ENCODE measurements around the gene ZNF587. TPM values are rescaled to one million over a fixed set of nuclear protein-coding genes. Genes with fewer than 3 reads are reported as not detected.
A peak's percentile ranks its signal among the peaks of the same experiment; 100 is the strongest.
"Not testable (repeated sequence)": the region's sequence is repeated elsewhere in the genome, so short reads cannot be mapped to it uniquely, and the experiment has no call there.

The ZNF587 gene
- total RNA-seq, 1 donor from 2014 or later = 61.1 TPM

- intact Hi-C loops (cut with micrococcal nuclease) = loop anchor here (5.0 to 10.0 kb wide), 4 partner anchors 336 to 576 kb away; partner anchors contain the start of genes ZNF17, ZNF329, ZNF460 and ZNF805
- Mint-ChIP-seq H3K9me3 (no peaks in the 10 kb centered on the region), H3K27ac (peak overlapping the region; percentile 63), H3K36me3 (ENCODE audit: low read depth) (peaks cover 23% of the 10 kb centered on the region), H3K27me3 (no peaks in the 10 kb centered on the region), H3K4me1 (peaks cover 52% of the 10 kb centered on the region), H3K4me3 (peak overlapping the region; percentile 73)
- TF ChIP-seq CTCF (IDR thresholded peaks at IDR 0.05) = no peak
- no peak for ATAC-seq (ENCODE audit: low read depth)
- ChIA-PET CTCF (no interaction called here), POLR2A (interaction anchor here (0.9 to 2.5 kb wide), 7 partner anchors 43 to 701 kb away, joined by 3 to 21 read pairs (median 8); partner anchors contain the start of genes ZBTB45, ZNF154, ZNF417 and ZNF606)
- DNase-seq = no peak
Measured at GRCh38 chr19:57818378-57818777, 31.3 kb upstream of the ZNF587 start.

- Mint-ChIP-seq H3K4me1 (peaks cover 55% of the 10 kb centered on the region), H3K4me3 (peak overlapping the region; percentile 98), H3K27ac (peak overlapping the region; percentile 97), H3K36me3 (ENCODE audit: low read depth) (peaks cover 26% of the 10 kb centered on the region), H3K9me3 (no peaks in the 10 kb centered on the region), H3K27me3 (no peaks in the 10 kb centered on the region)
- ATAC-seq (ENCODE audit: low read depth) (peak; percentile 84), DNase-seq (peak; percentile 60)
- no peak for TF ChIP-seq CTCF (IDR thresholded peaks at IDR 0.05)
- ChIA-PET CTCF (interaction anchor here (0.6 to 1.4 kb wide), 2 partner anchors 17 to 84 kb away, joined by 3 read pairs; no protein-coding TSS in a partner anchor), POLR2A (interaction anchor here (0.5 to 2.5 kb wide), 21 partner anchors 10 to 718 kb away, joined by 3 to 21 read pairs (median 5); partner anchors contain the start of genes ZBTB45, ZNF132, ZNF134 and ZNF154)
- intact Hi-C loops (cut with micrococcal nuclease) = loop anchor here (1.0 to 10.0 kb wide), 7 partner anchors 50 to 577 kb away; partner anchors contain the start of genes ZNF17, ZNF329, ZNF417 and ZNF460
Measured at GRCh38 chr19:57819475-57820148, 30.0 kb upstream of the ZNF587 start.

- no peak for TF ChIP-seq CTCF (IDR thresholded peaks at IDR 0.05)
- no peak for DNase-seq
- intact Hi-C loops (cut with micrococcal nuclease) = no loop called here
- ChIA-PET POLR2A (interaction anchor here (1.5 to 2.5 kb wide), 6 partner anchors 19 to 542 kb away, joined by 3 to 21 read pairs (median 9); partner anchors contain the start of genes ZNF154, ZNF497, ZNF587 and ZNF776), CTCF (interaction anchor here (1.4 kb wide), 1 partner anchor 83 kb away, joined by 3 read pairs; no protein-coding TSS in a partner anchor)
- H3K27ac Mint-ChIP-seq = peak overlapping the region; percentile 97
- no peak for ATAC-seq (ENCODE audit: low read depth)
- peaks cover 25% of the 10 kb centered on the region for H3K36me3 Mint-ChIP-seq (ENCODE audit: low read depth)
- H3K27me3 Mint-ChIP-seq = no peaks in the 10 kb centered on the region
- no peaks in the 10 kb centered on the region for H3K9me3 Mint-ChIP-seq
- peak overlapping the region; percentile 98 for H3K4me3 Mint-ChIP-seq
- peaks cover 47% of the 10 kb centered on the region for H3K4me1 Mint-ChIP-seq
Measured at GRCh38 chr19:57820599-57820998, 29.1 kb upstream of the ZNF587 start.

GRCh38 chr19:57821095-57821494, 28.6 kb upstream of the ZNF587 start:
- H3K36me3 Mint-ChIP-seq (ENCODE audit: low read depth) = peaks cover 27% of the 10 kb centered on the region
- peak overlapping the region; percentile 97 for H3K27ac Mint-ChIP-seq
- intact Hi-C loops (cut with micrococcal nuclease); H3K27me3 Mint-ChIP-seq; ATAC-seq (ENCODE audit: low read depth); DNase-seq; H3K9me3 Mint-ChIP-seq; CTCF ChIA-PET: not testable (repeated sequence)
- H3K4me3 Mint-ChIP-seq = peak overlapping the region; percentile 98
- H3K4me1 Mint-ChIP-seq = peaks cover 47% of the 10 kb centered on the region
- POLR2A ChIA-PET = interaction anchor here (0.7 kb wide), 1 partner anchor 54 kb away, joined by 3 read pairs; no protein-coding TSS in a partner anchor

GRCh38 chr19:57821501-57821900, 28.2 kb upstream of the ZNF587 start:
- DNase-seq; H3K9me3 Mint-ChIP-seq; intact Hi-C loops (cut with micrococcal nuclease); H3K4me3 Mint-ChIP-seq; CTCF ChIA-PET; H3K27me3 Mint-ChIP-seq; H3K27ac Mint-ChIP-seq; ATAC-seq (ENCODE audit: low read depth): not testable (repeated sequence)
- Mint-ChIP-seq H3K36me3 (ENCODE audit: low read depth) (peaks cover 30% of the 10 kb centered on the region), H3K4me1 (peaks cover 47% of the 10 kb centered on the region)
- POLR2A ChIA-PET = interaction anchor here (0.7 kb wide), 1 partner anchor 55 kb away, joined by 3 read pairs; no protein-coding TSS in a partner anchor

GRCh38 chr19:57823155-57823554, 26.5 kb upstream of the ZNF587 start:
- H3K27me3 Mint-ChIP-seq; H3K4me3 Mint-ChIP-seq; CTCF ChIA-PET; H3K9me3 Mint-ChIP-seq; intact Hi-C loops (cut with micrococcal nuclease); ATAC-seq (ENCODE audit: low read depth); POLR2A ChIA-PET; DNase-seq; H3K27ac Mint-ChIP-seq: not testable (repeated sequence)
- Mint-ChIP-seq H3K4me1 (peaks cover 47% of the 10 kb centered on the region), H3K36me3 (ENCODE audit: low read depth) (peaks cover 40% of the 10 kb centered on the region)

GRCh38 chr19:57823608-57824007, 26.1 kb upstream of the ZNF587 start:
- intact Hi-C loops (cut with micrococcal nuclease); H3K4me3 Mint-ChIP-seq; CTCF ChIA-PET; ATAC-seq (ENCODE audit: low read depth); H3K9me3 Mint-ChIP-seq; H3K27ac Mint-ChIP-seq; DNase-seq; H3K27me3 Mint-ChIP-seq; POLR2A ChIA-PET: not testable (repeated sequence)
- H3K36me3 Mint-ChIP-seq (ENCODE audit: low read depth) = peaks cover 40% of the 10 kb centered on the region
- peaks cover 44% of the 10 kb centered on the region for H3K4me1 Mint-ChIP-seq

Measured in activated B cell treated with CpG ODN at 0.5 μM for 24 hours (primary cell).